Measurements from ENCODE around the gene WDR45B. TPM values are rescaled to one million over a fixed set of nuclear protein-coding genes. Genes with fewer than 3 reads are reported as not detected.

WDR45B gene
- total and polyA plus RNA-seq, 8 donors, result 28.3 to 63.2 (median 46.9) TPM

- no peak for TF ChIP-seq CTCF (IDR thresholded peaks at IDR 0.05)
- Histone ChIP-seq H3K27ac (no peak overlapping the region), H3K4me3 (no peak overlapping the region), H3K27me3 (no peaks in the 10 kb centered on the region), H3K4me1 (peaks cover 0 to 10% (median 4%) of the 10 kb centered on the region in 3 donors), H3K9me3 (no peaks in the 10 kb centered on the region), H3K36me3 (peaks cover 0 to 12% (median 8%) of the 10 kb centered on the region in 3 donors)
- DNase-seq, result peak in 1 of 6 donors; percentile 18
- WGBS, 2 donors, result 92 to 94% methylated on average over 33 of the region's 33 CpGs
- ATAC-seq, result no peak
- FAIRE-seq, result no peak
- intact Hi-C loops (cut with DNase I), result no loop called here
Observed at GRCh38 chr17:82596837-82597672, 51.2 kb downstream of the WDR45B start.

- Histone ChIP-seq H3K4me1 (peaks cover 0 to 10% (median 4%) of the 10 kb centered on the region in 3 donors), H3K27ac (no peak overlapping the region), H3K27me3 (no peaks in the 10 kb centered on the region), H3K36me3 (peaks cover 0 to 6% (median under 1%) of the 10 kb centered on the region in 3 donors), H3K9me3 (no peaks in the 10 kb centered on the region), H3K4me3 (no peak overlapping the region)
- intact Hi-C loops (cut with DNase I), result no loop called here
- WGBS, 2 donors, result 90% methylated on average over 16 of the region's 16 CpGs
- TF ChIP-seq CTCF (IDR thresholded peaks at IDR 0.05), result no peak
- DNase-seq (no peak), FAIRE-seq (no peak), ATAC-seq (no peak)
Observed at GRCh38 chr17:82596296-82596695, 51.9 kb downstream of the WDR45B start.

GRCh38 chr17:82595893-82596292 is 52.4 kb downstream of the WDR45B start:
- FAIRE-seq, result no peak
- peak in 1 of 6 donors; percentile 14 for DNase-seq
- Histone ChIP-seq H3K27ac (no peak overlapping the region), H3K4me3 (no peak overlapping the region), H3K9me3 (no peaks in the 10 kb centered on the region), H3K4me1 (peaks cover 0 to 10% (median 4%) of the 10 kb centered on the region in 3 donors), H3K36me3 (peaks cover 0 to 4% (median 0%) of the 10 kb centered on the region in 3 donors), H3K27me3 (no peaks in the 10 kb centered on the region)
- TF ChIP-seq CTCF (IDR thresholded peaks at IDR 0.05), result no peak
- ATAC-seq, result no peak
- intact Hi-C loops (cut with DNase I), result no loop called here
- 91 to 93% methylated on average over 21 of the region's 21 CpGs for WGBS, 2 donors

GRCh38 chr17:82594571-82594970 is 53.7 kb downstream of the WDR45B start:
- ATAC-seq (no peak), FAIRE-seq (no peak), DNase-seq (peak in 1 of 6 donors; percentile 35)
- no peaks in the 10 kb centered on the region for H3K27me3 ChIP-seq
- no peak for TF ChIP-seq CTCF (IDR thresholded peaks at IDR 0.05)
- H3K9me3 ChIP-seq, result no peaks in the 10 kb centered on the region
- no peak overlapping the region for H3K4me3 ChIP-seq
- peaks cover 0 to 10% (median 4%) of the 10 kb centered on the region in 3 donors for H3K4me1 ChIP-seq
- H3K36me3 ChIP-seq, result peaks cover 0 to 4% (median 0%) of the 10 kb centered on the region in 3 donors
- intact Hi-C loops (cut with DNase I), result no loop called here
- H3K27ac ChIP-seq, result no peak overlapping the region
- 94 to 95% methylated on average over 11 of the region's 11 CpGs for WGBS, 2 donors
